ENCODE data around the gene TTC39B.

The TTC39B gene

GRCh38 chr9:15211815-15212495, 95.1 kb downstream of the TTC39B start:
- no peak overlapping the region for H3K9ac ChIP-seq (ENCODE audit: low read length)
- peaks cover 5% of the 10 kb centered on the region for H3K4me1 ChIP-seq (ENCODE audit: control insufficient read depth, insufficient read depth, low read length)
- no peaks in the 10 kb centered on the region for H3K27me3 ChIP-seq (ENCODE audit: control insufficient read depth, insufficient read depth, low read length)
- no peak overlapping the region for H3K4me3 ChIP-seq (ENCODE audit: low read length)
- H3K36me3 ChIP-seq (ENCODE audit: control insufficient read depth, insufficient read depth, low read length), result no peaks in the 10 kb centered on the region
- no peaks in the 10 kb centered on the region for H3K9me3 ChIP-seq (ENCODE audit: control insufficient read depth, low read length)

GRCh38 chr9:15211160-15211814, 95.7 kb downstream of the TTC39B start:
- Histone ChIP-seq H3K4me3 (ENCODE audit: low read length) (no peak overlapping the region), H3K9ac (ENCODE audit: low read length) (no peak overlapping the region), H3K27me3 (ENCODE audit: control insufficient read depth, insufficient read depth, low read length) (no peaks in the 10 kb centered on the region), H3K36me3 (ENCODE audit: control insufficient read depth, insufficient read depth, low read length) (no peaks in the 10 kb centered on the region), H3K9me3 (ENCODE audit: control insufficient read depth, low read length) (no peaks in the 10 kb centered on the region), H3K4me1 (ENCODE audit: control insufficient read depth, insufficient read depth, low read length) (peaks cover 5% of the 10 kb centered on the region)

GRCh38 chr9:15206903-15207696, 99.9 kb downstream of the TTC39B start:
- H3K9me3 ChIP-seq (ENCODE audit: control insufficient read depth, low read length), result no peaks in the 10 kb centered on the region
- no peak overlapping the region for H3K4me3 ChIP-seq (ENCODE audit: low read length)
- no peaks in the 10 kb centered on the region for H3K36me3 ChIP-seq (ENCODE audit: control insufficient read depth, insufficient read depth, low read length)
- no peaks in the 10 kb centered on the region for H3K27me3 ChIP-seq (ENCODE audit: control insufficient read depth, insufficient read depth, low read length)
- H3K9ac ChIP-seq (ENCODE audit: low read length), result no peak overlapping the region
- H3K4me1 ChIP-seq (ENCODE audit: control insufficient read depth, insufficient read depth, low read length), result no peaks in the 10 kb centered on the region

DNA sequence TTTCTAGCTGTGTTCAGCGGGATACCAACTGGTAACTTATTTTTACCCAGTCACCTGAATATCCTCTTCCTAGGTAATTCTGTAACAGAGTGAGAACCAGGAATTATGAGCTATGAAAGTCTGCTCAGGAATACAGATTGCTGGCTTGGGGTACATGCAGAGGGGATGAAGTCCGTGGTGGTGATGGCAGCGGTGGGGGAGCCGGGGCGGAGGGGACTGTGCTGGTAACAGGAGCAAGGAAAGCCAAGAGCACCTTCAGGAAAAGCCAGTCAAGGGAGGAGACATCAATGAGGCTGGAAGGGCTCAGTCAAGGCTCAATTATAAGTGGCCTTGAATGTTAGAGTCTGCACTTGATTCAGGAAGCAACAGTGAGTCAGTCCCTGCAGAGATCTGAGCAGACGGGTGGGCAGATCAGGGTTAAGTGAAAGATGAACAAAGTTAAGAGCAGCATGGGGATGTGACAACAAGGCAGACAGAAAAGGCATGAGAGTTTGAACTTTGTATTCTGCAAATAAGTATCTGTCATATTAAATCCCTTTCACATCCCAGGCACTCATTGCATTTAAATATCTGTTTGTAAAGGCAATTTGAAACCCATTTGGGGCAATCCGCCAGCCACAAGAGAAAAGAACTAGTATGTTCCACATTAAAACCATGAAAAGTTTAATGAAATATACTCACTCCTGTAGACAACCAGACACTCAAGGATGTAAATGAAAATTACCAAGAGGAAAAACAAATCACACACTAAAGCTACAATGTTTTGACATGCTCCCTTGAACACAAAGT, 101.2 kb downstream of the TTC39B start:
- no peak overlapping the region for H3K9ac ChIP-seq (ENCODE audit: low read length)
- H3K9me3 ChIP-seq (ENCODE audit: control insufficient read depth, low read length), result no peaks in the 10 kb centered on the region
- H3K4me3 ChIP-seq (ENCODE audit: low read length), result no peak overlapping the region
- no peaks in the 10 kb centered on the region for H3K4me1 ChIP-seq (ENCODE audit: control insufficient read depth, insufficient read depth, low read length)
- H3K36me3 ChIP-seq (ENCODE audit: control insufficient read depth, insufficient read depth, low read length), result no peaks in the 10 kb centered on the region
- no peaks in the 10 kb centered on the region for H3K27me3 ChIP-seq (ENCODE audit: control insufficient read depth, insufficient read depth, low read length)

GRCh38 chr9:15203581-15203980, 103.4 kb downstream of the TTC39B start:
- Histone ChIP-seq H3K36me3 (ENCODE audit: control insufficient read depth, insufficient read depth, low read length) (no peaks in the 10 kb centered on the region), H3K9ac (ENCODE audit: low read length) (no peak overlapping the region), H3K4me1 (ENCODE audit: control insufficient read depth, insufficient read depth, low read length) (no peaks in the 10 kb centered on the region), H3K9me3 (ENCODE audit: control insufficient read depth, low read length) (no peaks in the 10 kb centered on the region), H3K4me3 (ENCODE audit: low read length) (no peak overlapping the region), H3K27me3 (ENCODE audit: control insufficient read depth, insufficient read depth, low read length) (no peaks in the 10 kb centered on the region)

DNA sequence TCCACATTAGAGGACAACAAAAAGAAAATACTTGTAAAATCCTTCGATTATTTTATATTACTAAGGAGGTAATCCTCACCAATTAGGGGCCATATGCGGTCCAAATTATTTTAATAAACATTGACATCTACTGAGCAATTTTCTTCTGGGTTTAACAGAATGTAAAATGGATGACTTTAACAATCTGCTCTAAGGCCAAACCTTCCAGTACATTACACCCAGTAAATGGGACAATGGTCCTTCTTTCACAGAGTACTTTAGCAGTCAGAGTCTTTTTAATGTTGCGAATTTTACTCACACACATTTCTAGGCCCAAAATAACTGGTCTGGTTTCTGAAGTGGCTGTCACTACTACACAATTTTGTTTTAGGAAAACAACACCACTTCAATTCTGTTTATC, 106.9 kb downstream of the TTC39B start:
- no peaks in the 10 kb centered on the region for H3K27me3 ChIP-seq (ENCODE audit: control insufficient read depth, insufficient read depth, low read length)
- no peaks in the 10 kb centered on the region for H3K9me3 ChIP-seq (ENCODE audit: control insufficient read depth, low read length)
- H3K36me3 ChIP-seq (ENCODE audit: control insufficient read depth, insufficient read depth, low read length), result no peaks in the 10 kb centered on the region
- H3K4me1 ChIP-seq (ENCODE audit: control insufficient read depth, insufficient read depth, low read length), result no peaks in the 10 kb centered on the region
- no peak overlapping the region for H3K9ac ChIP-seq (ENCODE audit: low read length)
- H3K4me3 ChIP-seq (ENCODE audit: low read length), result no peak overlapping the region

DNA sequence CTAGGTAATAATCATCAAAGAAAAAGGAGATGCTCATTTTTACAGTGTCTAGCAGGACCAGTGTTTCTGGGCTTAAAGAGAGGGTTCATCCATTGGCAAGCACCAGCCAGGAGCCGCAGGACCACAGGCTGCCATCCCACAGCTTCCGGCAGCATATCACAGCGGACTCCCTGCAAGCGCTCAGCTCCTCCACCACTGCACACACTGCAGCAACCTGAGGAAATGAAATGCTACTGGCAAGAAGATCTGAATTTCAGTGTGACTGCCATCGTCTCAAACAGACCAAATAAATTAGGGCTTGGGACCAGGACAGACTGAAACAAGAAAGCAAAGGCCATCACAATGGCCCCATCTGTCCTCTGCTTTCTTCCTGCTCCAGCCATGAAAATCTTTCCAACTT, 114.2 kb downstream of the TTC39B start:
- H3K36me3 ChIP-seq (ENCODE audit: control insufficient read depth, insufficient read depth, low read length), result no peaks in the 10 kb centered on the region
- H3K27me3 ChIP-seq (ENCODE audit: control insufficient read depth, insufficient read depth, low read length), result no peaks in the 10 kb centered on the region
- no peaks in the 10 kb centered on the region for H3K9me3 ChIP-seq (ENCODE audit: control insufficient read depth, low read length)
- no peaks in the 10 kb centered on the region for H3K4me1 ChIP-seq (ENCODE audit: control insufficient read depth, insufficient read depth, low read length)
- H3K4me3 ChIP-seq (ENCODE audit: low read length), result no peak overlapping the region
- H3K9ac ChIP-seq (ENCODE audit: low read length), result no peak overlapping the region

DNA sequence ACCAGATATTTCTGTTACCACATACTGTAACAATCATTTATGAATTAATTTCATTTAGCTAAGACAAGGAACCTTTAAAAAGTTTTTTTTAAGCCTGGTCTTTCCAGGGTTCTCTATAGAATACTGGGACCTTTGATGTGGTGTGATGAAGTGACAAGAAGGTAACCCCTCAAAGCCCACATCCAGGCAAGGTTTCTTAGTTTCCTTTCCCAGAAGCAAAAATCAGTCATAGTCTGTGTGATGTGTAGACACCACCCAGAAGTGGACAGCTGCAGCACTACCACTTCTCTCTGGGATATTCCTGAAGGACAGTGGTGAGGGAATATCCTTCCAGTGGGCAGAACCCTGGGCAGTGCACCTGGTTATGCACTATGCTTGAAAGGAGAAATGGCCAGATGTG, 115.6 kb downstream of the TTC39B start:
- no peaks in the 10 kb centered on the region for H3K4me1 ChIP-seq (ENCODE audit: control insufficient read depth, insufficient read depth, low read length)
- H3K36me3 ChIP-seq (ENCODE audit: control insufficient read depth, insufficient read depth, low read length), result no peaks in the 10 kb centered on the region
- no peak overlapping the region for H3K4me3 ChIP-seq (ENCODE audit: low read length)
- H3K27me3 ChIP-seq (ENCODE audit: control insufficient read depth, insufficient read depth, low read length), result no peaks in the 10 kb centered on the region
- no peak overlapping the region for H3K9ac ChIP-seq (ENCODE audit: low read length)
- H3K9me3 ChIP-seq (ENCODE audit: control insufficient read depth, low read length), result no peaks in the 10 kb centered on the region

GRCh38 chr9:15189481-15189880, 117.5 kb downstream of the TTC39B start:
- no peak overlapping the region for H3K9ac ChIP-seq (ENCODE audit: low read length)

DNA sequence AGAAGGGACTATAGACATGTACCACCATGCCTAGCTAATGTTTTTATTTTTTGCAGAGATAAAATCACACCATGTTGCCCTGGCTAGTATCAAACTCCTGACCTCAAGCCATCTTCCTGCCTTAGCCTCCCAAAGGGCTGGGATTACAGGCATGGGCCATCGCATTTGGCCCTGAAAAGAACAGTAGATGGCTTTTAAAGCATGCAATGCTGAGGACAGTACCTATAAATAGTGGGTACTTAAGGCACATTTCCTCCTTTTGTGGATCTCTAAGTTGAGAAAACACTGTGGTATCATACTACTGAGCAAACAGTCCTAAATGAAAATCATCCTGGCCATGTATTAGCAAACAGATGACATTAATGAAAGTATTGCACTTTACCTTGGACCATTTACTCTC, 119.4 kb downstream of the TTC39B start:
- H3K4me1 ChIP-seq (ENCODE audit: control insufficient read depth, insufficient read depth, low read length), result no peaks in the 10 kb centered on the region
- H3K9me3 ChIP-seq (ENCODE audit: control insufficient read depth, low read length), result no peaks in the 10 kb centered on the region
- H3K27me3 ChIP-seq (ENCODE audit: control insufficient read depth, insufficient read depth, low read length), result no peaks in the 10 kb centered on the region
- H3K9ac ChIP-seq (ENCODE audit: low read length), result no peak overlapping the region
- no peak overlapping the region for H3K4me3 ChIP-seq (ENCODE audit: low read length)
- no peaks in the 10 kb centered on the region for H3K36me3 ChIP-seq (ENCODE audit: control insufficient read depth, insufficient read depth, low read length)

More at GRCh38 chr9:15189481-15189880, 117.5 kb downstream of the TTC39B start:
- Histone ChIP-seq H3K36me3 (ENCODE audit: control insufficient read depth, insufficient read depth, low read length) (no peaks in the 10 kb centered on the region), H3K9me3 (ENCODE audit: control insufficient read depth, low read length) (no peaks in the 10 kb centered on the region), H3K4me1 (ENCODE audit: control insufficient read depth, insufficient read depth, low read length) (no peaks in the 10 kb centered on the region), H3K4me3 (ENCODE audit: low read length) (no peak overlapping the region), H3K27me3 (ENCODE audit: control insufficient read depth, insufficient read depth, low read length) (no peaks in the 10 kb centered on the region)

DNA sequence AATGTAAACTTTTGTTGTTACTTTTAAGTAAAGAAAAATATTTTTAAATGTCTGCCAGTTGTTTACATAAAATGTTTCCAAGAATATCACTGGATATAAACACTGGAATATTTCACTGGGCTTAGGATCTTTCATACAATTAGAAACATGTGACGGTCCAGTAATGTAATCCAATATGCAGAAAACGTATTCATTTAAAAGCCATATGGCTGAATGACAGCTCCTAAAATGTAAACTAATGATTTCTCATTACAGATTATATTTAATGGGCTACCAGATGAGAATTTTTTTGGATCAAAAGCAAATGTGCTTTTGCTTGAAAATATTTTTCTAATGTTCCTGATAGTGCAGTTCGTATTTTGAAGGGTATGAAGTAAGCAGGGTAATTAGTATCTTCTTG, 124.3 kb downstream of the TTC39B start:
- no peaks in the 10 kb centered on the region for H3K4me1 ChIP-seq (ENCODE audit: control insufficient read depth, insufficient read depth, low read length)
- H3K9ac ChIP-seq (ENCODE audit: low read length), result no peak overlapping the region
- H3K36me3 ChIP-seq (ENCODE audit: control insufficient read depth, insufficient read depth, low read length), result no peaks in the 10 kb centered on the region
- H3K9me3 ChIP-seq (ENCODE audit: control insufficient read depth, low read length), result no peaks in the 10 kb centered on the region
- no peak overlapping the region for H3K4me3 ChIP-seq (ENCODE audit: low read length)
- no peaks in the 10 kb centered on the region for H3K27me3 ChIP-seq (ENCODE audit: control insufficient read depth, insufficient read depth, low read length)

Data from mucosa of stomach (tissue), 1 donor.